Thyroid gland (tissue), 4 donors: ENCODE results near the gene C2CD3. TPM values are rescaled to one million over a fixed set of nuclear protein-coding genes. Genes with fewer than 3 reads are reported as not detected.

Source experiments
- DNase-seq, 2 donors: peaks; one replicate each; pipeline ENCODE4 v3.0.0-alpha.2; 2019
- H3K27ac ChIP-seq, 3 donors: fragments of 200-600 bp; sonication (generic); 1 replicate in 2 of 3; 2 replicates in 1 of 3; pipeline ENCODE4 v1.5.1; 2016 to 2019; ENCODE audit warnings: mild to moderate bottlenecking in 1 of 3, moderate library complexity in 1 of 3
- H3K27me3 ChIP-seq: fragments of 200-600 bp; sonication (generic); one replicate; pipeline ENCODE4 v1.5.1; 2019
- H3K36me3 ChIP-seq, 2 donors: fragments of 200-600 bp; sonication (generic); one replicate each; pipeline ENCODE4 v1.5.1; 2016 to 2019
- H3K4me1 ChIP-seq, 2 donors: fragments of 200-600 bp; sonication (generic); one replicate each; pipeline ENCODE4 v1.5.1; 2017 to 2019
- H3K4me3 ChIP-seq, 3 donors: fragments of 200-600 bp; sonication (generic); replicated peaks in 1 of 3; 1 replicate in 2 of 3; 2 replicates in 1 of 3; pipeline ENCODE4 v1.5.1; 2016; ENCODE audit warnings: mild to moderate bottlenecking in 1 of 3
- H3K9me3 ChIP-seq: fragments of 200-600 bp; sonication (generic); one replicate; pipeline ENCODE4 v1.5.1; 2017
- POLR2A ChIP-seq, 2 donors: fragments of 450-650 bp; IDR thresholded peaks; one replicate each; pipeline ENCODE4 v1.6.1; 2017; ENCODE audit warnings: antibody characterized with exemption in 2 of 2, mild to moderate bottlenecking in 2 of 2, moderate library complexity in 1 of 2
- WGBS, 2 donors: methylation state at CpG; one replicate each; pipeline ENCODE4 v1.1.5; 2017; 5-methylcytosine and 5-hydroxymethylcytosine counted together
- intact Hi-C: fragments of 100-400 bp; cut with DNase I; formaldehyde crosslinking; loops from one replicate; pipeline ENCODE4 v1.15.1; 2023
- total RNA-seq, 4 donors: library from RNA; depleted of rRNA; stranded (reverse); fragments of >200 nt; gene quantifications; one replicate each; pipeline ENCODE4 v1.2.3, GENCODE V29; 2016
- TF ChIP-seq, protein P1 (sequence below), 6 experiments: fragments of 200-600 bp in 3 of 6; fragments of 450-650 bp in 3 of 6; sonication (generic) in 3 of 6; IDR thresholded peaks; one replicate each; pipeline ENCODE4 v1.5.1; 2016 to 2019; ENCODE audit warnings: antibody characterized with exemption in 6 of 6, mild to moderate bottlenecking in 2 of 6, inconsistent platforms in 1 of 6, moderate library complexity in 1 of 6

Gene C2CD3
- total RNA-seq, 4 donors from 2014 or later, result 37.8 to 85.8 (median 40.7) TPM

DNA sequence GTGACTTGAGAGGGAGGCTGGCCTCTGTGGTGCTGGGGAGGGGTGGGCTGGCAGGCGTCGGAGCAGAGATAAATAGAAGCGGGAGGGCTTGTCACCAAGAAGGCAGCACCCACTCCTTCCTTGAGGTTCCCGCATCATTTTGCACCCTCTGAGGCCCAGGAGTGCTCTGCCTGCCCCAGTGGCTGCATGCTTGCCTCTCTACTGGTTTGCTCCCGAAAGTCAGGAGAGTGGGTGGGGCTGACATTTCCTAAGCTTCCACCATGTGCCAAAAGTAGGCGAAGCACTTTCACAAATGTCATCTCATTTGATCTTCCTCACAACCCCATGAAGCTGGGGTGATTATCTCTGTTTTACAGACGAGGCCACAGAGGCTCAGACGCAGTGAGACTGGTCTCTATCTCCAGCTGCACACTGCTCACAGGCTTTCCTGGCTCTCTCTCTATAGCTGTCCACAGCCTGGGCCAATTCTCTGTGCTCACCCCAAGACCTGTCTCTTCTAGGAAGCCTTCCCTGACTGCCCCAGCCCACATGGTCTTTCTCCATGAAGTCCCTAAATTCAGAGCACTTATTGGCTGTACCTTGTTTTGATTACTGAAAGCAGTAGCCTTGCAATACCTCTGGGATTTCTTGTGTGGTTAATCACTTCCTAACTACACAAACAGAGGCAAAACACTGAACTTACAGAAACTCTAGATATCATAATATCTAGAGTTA, 159.3 kb downstream of the C2CD3 start:
- Histone ChIP-seq H3K9me3 (no peaks in the 10 kb centered on the region), H3K27ac (no peak overlapping the region), H3K27me3 (no peaks in the 10 kb centered on the region), H3K4me1 (peaks cover 3 to 35% of the 10 kb centered on the region in 2 donors), H3K36me3 (no peaks in the 10 kb centered on the region), H3K4me3 (no peak overlapping the region)
- WGBS, 2 donors, result 86 to 87% methylated on average over 8 of the region's 8 CpGs
- DNase-seq, result no peak
- intact Hi-C loops, result no loop called here
- no peak for TF ChIP-seq POLR2A (IDR thresholded peaks at IDR 0.05)
- TF ChIP-seq, protein P1, sequence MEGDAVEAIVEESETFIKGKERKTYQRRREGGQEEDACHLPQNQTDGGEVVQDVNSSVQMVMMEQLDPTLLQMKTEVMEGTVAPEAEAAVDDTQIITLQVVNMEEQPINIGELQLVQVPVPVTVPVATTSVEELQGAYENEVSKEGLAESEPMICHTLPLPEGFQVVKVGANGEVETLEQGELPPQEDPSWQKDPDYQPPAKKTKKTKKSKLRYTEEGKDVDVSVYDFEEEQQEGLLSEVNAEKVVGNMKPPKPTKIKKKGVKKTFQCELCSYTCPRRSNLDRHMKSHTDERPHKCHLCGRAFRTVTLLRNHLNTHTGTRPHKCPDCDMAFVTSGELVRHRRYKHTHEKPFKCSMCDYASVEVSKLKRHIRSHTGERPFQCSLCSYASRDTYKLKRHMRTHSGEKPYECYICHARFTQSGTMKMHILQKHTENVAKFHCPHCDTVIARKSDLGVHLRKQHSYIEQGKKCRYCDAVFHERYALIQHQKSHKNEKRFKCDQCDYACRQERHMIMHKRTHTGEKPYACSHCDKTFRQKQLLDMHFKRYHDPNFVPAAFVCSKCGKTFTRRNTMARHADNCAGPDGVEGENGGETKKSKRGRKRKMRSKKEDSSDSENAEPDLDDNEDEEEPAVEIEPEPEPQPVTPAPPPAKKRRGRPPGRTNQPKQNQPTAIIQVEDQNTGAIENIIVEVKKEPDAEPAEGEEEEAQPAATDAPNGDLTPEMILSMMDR (IDR thresholded peaks at IDR 0.05), result no peak

DNA sequence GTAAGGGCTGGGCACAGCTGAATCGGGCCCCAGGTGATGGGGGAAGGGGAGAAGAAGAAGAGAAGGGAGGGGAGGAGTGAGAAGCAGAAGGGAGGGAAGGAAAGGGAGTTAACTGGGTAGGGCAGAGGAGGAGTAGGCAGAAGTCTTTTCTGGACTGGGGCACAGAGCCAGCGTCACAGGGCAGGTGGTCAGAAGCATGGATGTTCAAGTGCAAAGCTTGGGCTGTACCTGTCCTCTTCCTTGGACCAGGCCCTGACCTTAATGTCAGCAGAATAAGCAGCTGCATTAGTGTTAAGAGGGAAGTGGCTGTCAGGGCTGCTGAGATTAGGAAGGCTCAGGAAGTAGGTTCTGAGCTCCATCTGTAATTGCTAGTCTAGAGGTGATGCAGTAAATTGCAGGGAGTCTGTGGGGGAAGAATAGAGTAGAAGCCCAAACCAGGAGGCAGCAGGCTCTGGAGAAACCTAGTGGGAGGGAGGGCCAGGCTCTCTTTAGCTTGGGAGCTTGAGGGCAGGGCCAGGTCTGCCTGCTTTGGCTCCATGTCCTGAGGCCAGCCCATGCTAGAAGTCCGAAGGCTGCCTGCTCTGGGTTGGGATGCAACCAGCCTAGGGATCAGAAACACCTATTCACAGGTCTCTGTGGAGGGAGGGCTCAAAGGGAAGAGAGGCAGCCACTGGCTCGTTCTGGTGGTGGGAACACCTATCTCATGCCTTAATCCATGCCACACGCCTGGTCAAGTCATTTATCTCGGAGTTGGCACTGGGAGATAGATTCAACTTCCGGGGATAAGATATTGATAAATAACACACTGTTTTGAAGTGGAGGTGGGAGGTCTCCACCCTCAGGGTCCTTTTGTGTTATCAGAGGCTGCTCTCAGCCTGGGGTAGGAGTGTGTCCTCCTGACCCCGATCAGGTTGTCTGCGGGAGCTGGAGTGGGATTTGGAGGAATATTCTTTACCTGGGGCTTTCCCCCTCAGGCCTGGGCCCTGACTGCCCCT, 160.2 kb downstream of the C2CD3 start:
- H3K4me1 ChIP-seq, result peaks cover 3 to 35% of the 10 kb centered on the region in 2 donors
- no peak overlapping the region for H3K27ac ChIP-seq
- no peak for TF ChIP-seq POLR2A (IDR thresholded peaks at IDR 0.05)
- TF ChIP-seq, protein P1 (IDR thresholded peaks at IDR 0.05), result no peak
- H3K4me3 ChIP-seq, result no peak overlapping the region
- intact Hi-C loops, result no loop called here
- H3K36me3 ChIP-seq, result no peaks in the 10 kb centered on the region
- DNase-seq, result no peak
- whole genome bisulfite sequencing, 2 donors, result 93% methylated on average over 9 of the region's 9 CpGs
- H3K27me3 ChIP-seq, result no peaks in the 10 kb centered on the region
- H3K9me3 ChIP-seq, result no peaks in the 10 kb centered on the region

DNA sequence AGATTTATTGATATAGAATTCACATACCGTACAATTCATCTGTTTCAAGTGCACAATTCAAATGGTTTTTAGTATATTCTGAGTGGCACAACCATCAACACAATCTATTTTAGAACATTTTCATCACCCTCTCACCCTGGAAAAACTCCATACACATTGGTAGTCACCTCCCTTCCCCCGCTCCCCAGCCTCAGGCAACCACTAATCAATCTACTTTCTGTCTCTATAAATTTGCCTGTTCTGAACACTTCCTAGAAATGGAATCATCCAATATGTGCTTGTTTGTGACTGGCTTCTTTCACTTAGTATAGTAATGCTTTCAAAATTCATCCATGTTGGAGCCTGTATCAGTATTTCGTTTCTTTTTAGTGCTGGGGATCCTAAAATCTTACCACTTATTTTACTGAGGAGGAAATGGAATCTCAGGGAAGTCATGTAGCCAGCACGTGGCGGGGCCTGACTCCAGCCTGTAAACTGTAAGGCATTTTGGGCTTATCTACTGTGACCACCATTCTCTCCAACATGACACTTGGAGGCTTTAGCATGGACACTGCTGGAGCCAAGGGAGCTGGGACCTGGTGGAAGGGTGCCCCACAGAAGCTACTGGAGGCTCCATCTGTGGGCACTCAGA, 161.0 kb downstream of the C2CD3 start:
- WGBS, 2 donors, result 87 to 92% methylated on average over 5 of the region's 5 CpGs
- TF ChIP-seq, protein P1 (IDR thresholded peaks at IDR 0.05), result no peak
- TF ChIP-seq POLR2A (IDR thresholded peaks at IDR 0.05), result no peak
- no peak for DNase-seq

DNA sequence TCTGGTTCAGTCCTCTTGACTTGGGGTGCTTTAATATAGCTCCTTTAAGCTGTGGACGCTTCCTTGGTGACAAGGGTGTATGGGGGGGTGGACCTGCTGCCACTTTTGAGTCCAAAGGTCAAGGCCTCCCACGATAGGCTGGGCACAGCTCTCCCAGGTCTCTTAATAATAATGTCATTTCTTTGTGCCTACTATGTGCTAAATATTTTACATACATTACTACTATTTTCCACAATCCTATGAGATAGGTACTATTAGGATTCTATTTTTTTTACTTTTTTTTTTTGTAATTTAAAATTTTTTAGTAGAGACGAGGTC, 161.6 kb downstream of the C2CD3 start:
- DNase-seq, result no peak
- peaks cover 0 to 39% of the 10 kb centered on the region in 2 donors for H3K4me1 ChIP-seq
- WGBS, 2 donors, result 83 to 89% methylated on average over 3 of the region's 3 CpGs
- no peaks in the 10 kb centered on the region for H3K36me3 ChIP-seq
- intact Hi-C loops, result no loop called here
- H3K27me3 ChIP-seq, result no peaks in the 10 kb centered on the region
- peak overlapping the region in 1 of 3 donors; percentile 65 for H3K27ac ChIP-seq
- TF ChIP-seq, protein P1 (IDR thresholded peaks at IDR 0.05), result no peak
- no peak for TF ChIP-seq POLR2A (IDR thresholded peaks at IDR 0.05)
- no peak overlapping the region for H3K4me3 ChIP-seq
- H3K9me3 ChIP-seq, result no peaks in the 10 kb centered on the region

More for the DNA sequence above, 161.0 kb downstream of the C2CD3 start:
- Histone ChIP-seq H3K27me3 (no peaks in the 10 kb centered on the region), H3K4me3 (no peak overlapping the region), H3K36me3 (no peaks in the 10 kb centered on the region), H3K27ac (no peak overlapping the region), H3K4me1 (peaks cover 0 to 39% of the 10 kb centered on the region in 2 donors), H3K9me3 (no peaks in the 10 kb centered on the region)
- intact Hi-C loops, result no loop called here
